Kidney (tissue), 14 donors: ENCODE data around the gene IQCM. TPM values are rescaled to one million over a fixed set of nuclear protein-coding genes. Genes with fewer than 3 reads are reported as not detected.

ENCODE experiments used
- DNase-seq, 5 donors: peaks; one replicate each; pipeline ENCODE4 v3.0.0-alpha.2; 2013 to 2020
- FAIRE-seq: peaks from 2 replicates; lab custom pipeline; 2012; peaks lifted over from hg19 to GRCh38; lab: Jason Lieb, UNC
- H3K27ac ChIP-seq, 2 donors: one replicate each; pipeline ENCODE4 v1.7.0; 2013; ENCODE audit warnings: low read depth in 2 of 2, low read length in 2 of 2, inconsistent platforms in 1 of 2
- H3K27me3 ChIP-seq: one replicate; pipeline ENCODE4 v1.7.1; 2013; ENCODE audit warnings: low read length, inconsistent platforms; ENCODE audit not compliant: control insufficient read depth, insufficient read depth
- H3K36me3 ChIP-seq, 3 donors: one replicate each; pipeline versions ENCODE4 v1.7.0 to v1.7.1; 2013; ENCODE audit warnings: low read length in 3 of 3, control low read depth in 1 of 3, inconsistent platforms in 1 of 3; ENCODE audit not compliant: insufficient read depth in 3 of 3, control insufficient read depth in 2 of 3
- H3K4me1 ChIP-seq, 3 donors: one replicate each; pipeline versions ENCODE4 v1.7.0 to v1.7.1; 2013; ENCODE audit warnings: low read length in 3 of 3, inconsistent platforms in 1 of 3, low read depth in 1 of 3; ENCODE audit not compliant: control insufficient read depth in 2 of 3, insufficient read depth in 2 of 3
- H3K4me3 ChIP-seq, 3 donors: one replicate each; pipeline versions ENCODE4 v1.7.0 to v1.8.1; 2013; ENCODE audit warnings: low read length in 3 of 3, control low read depth in 1 of 3, inconsistent platforms in 1 of 3
- H3K9ac ChIP-seq, 3 donors: one replicate each; pipeline versions ENCODE4 v1.7.0 to v1.7.1; 2013; ENCODE audit warnings: low read length in 3 of 3, control low read depth in 1 of 3, inconsistent platforms in 1 of 3
- H3K9me3 ChIP-seq, 3 donors: one replicate each; pipeline versions ENCODE4 v1.7.0 to v1.7.1; 2013; ENCODE audit warnings: low read length in 3 of 3, control low read depth in 1 of 3, inconsistent platforms in 1 of 3; ENCODE audit not compliant: control insufficient read depth in 2 of 3, insufficient read depth in 1 of 3
- intact Hi-C: fragments of 100-400 bp; cut with DNase I; formaldehyde crosslinking; loops from one replicate; pipeline ENCODE4 v1.11.1; 2022
- polyA plus RNA-seq: library from polyadenylated mRNA; stranded (reverse); fragments of 350-450 nt; fragmentation: Illumina TruSeq; extraction: RNeasy Lipid Tissue Mini Kit (QIAGEN cat#74804); gene quantifications from one replicate; pipeline ENCODE4 v1.2.3, GENCODE V29; 2014; ENCODE audit warnings: low read depth, low replicate concordance; ENCODE audit not compliant: insufficient read depth
- total RNA-seq: library from RNA; stranded (reverse); fragmentation: NEBNext Ultra II Directional; extraction: Animal tissue kit (Norgen Biotek cat#: 25700); gene quantifications from one replicate; pipeline ENCODE4 v1.2.1, GENCODE V29; 2021
- TF ChIP-seq, protein P1 (sequence below): IDR thresholded peaks from 3 replicates; pipeline ENCODE4 v1.5.1; 2012; ENCODE audit warnings: mild to moderate bottlenecking, moderate library complexity, borderline replicate concordance; ENCODE audit not compliant: insufficient read depth; ENCODE audit errors: extremely low read depth
- donor health status: control.
- donor health status: control.
- donor health status: control.
- donor health status: control.
- donor health status: control.
- donor health status: DM: yes; HTN: yes; CAD: no.
- donor health status: Normal renal cell carcinoma (clear cell type).

Gene IQCM
- total and polyA plus RNA-seq, 2 donors from 2014 or later: not detected

DNA sequence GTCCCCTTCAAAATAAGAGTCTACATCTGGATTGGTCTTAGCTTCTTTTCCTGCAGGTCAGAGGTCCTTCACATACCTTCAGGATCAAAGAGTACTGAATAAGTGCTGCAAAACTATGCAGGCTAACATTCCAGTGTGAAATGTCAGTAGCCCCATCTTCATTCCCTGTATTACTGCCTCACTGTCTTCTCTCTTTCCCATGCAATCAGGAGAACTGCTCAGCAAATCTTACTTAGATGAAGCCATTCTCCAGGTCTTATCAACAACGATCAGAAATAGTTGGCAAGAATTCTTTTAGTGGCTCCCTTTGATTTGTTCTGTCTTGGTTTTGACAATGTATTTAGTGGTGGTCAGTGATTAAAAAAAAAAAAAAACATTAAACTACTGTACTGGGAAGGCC is 26.0 kb upstream of the IQCM start:
- no peak for DNase-seq
- TF ChIP-seq, protein P1, sequence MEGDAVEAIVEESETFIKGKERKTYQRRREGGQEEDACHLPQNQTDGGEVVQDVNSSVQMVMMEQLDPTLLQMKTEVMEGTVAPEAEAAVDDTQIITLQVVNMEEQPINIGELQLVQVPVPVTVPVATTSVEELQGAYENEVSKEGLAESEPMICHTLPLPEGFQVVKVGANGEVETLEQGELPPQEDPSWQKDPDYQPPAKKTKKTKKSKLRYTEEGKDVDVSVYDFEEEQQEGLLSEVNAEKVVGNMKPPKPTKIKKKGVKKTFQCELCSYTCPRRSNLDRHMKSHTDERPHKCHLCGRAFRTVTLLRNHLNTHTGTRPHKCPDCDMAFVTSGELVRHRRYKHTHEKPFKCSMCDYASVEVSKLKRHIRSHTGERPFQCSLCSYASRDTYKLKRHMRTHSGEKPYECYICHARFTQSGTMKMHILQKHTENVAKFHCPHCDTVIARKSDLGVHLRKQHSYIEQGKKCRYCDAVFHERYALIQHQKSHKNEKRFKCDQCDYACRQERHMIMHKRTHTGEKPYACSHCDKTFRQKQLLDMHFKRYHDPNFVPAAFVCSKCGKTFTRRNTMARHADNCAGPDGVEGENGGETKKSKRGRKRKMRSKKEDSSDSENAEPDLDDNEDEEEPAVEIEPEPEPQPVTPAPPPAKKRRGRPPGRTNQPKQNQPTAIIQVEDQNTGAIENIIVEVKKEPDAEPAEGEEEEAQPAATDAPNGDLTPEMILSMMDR: no peak
- no peak for FAIRE-seq
- H3K4me1 ChIP-seq: no peaks in the 10 kb centered on the region
- H3K9me3 ChIP-seq: no peaks in the 10 kb centered on the region
- no peak overlapping the region for H3K4me3 ChIP-seq
- no peak overlapping the region for H3K27ac ChIP-seq
- no peak overlapping the region for H3K9ac ChIP-seq
- H3K27me3 ChIP-seq: no peaks in the 10 kb centered on the region
- intact Hi-C loops: no loop called here
- no peaks in the 10 kb centered on the region for H3K36me3 ChIP-seq

DNA sequence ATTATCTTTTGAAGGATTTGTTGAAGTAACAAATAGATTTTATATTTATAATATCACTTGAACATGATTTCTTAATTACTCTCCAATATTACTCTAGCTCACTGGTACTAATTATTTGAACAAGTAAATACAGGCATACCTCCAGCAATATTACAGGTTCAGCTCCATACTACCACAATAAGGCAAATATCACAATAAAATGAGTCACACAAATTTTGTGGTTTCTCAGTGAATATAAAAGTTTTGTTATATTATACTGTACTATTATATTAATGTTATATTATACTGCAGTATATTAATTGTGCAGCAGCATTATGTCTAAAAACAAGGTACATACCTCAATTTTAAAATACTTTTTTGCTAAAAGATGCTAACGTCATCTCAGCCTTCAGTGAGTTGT is 22.4 kb upstream of the IQCM start:
- intact Hi-C loops: no loop called here
- TF ChIP-seq, protein P1: no peak
- no peak for FAIRE-seq

DNA sequence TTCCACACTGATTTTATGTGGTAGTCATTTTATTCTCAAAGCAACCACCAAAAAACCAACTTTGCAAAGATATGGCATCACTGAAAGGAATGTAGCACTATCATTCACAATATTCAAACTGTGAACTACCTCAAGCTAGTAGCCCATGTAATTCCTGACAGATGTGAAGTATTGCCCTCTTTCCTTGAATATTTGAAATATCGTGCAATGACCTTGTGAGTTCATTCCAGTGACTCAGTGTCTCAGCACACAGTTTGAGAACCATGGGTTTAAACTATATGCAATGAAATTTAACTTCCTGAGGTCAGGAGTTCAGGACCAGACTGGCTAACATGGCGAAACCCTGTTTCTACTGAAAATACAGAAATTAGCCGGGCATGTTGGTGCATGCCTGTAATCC is 20.9 kb upstream of the IQCM start:
- H3K4me3 ChIP-seq: no peak overlapping the region
- intact Hi-C loops: no loop called here
- no peaks in the 10 kb centered on the region for H3K4me1 ChIP-seq
- no peak overlapping the region for H3K27ac ChIP-seq
- DNase-seq (no peak), FAIRE-seq (no peak)
- no peaks in the 10 kb centered on the region for H3K27me3 ChIP-seq
- TF ChIP-seq, protein P1: no peak
- H3K9me3 ChIP-seq: no peaks in the 10 kb centered on the region
- H3K36me3 ChIP-seq: no peaks in the 10 kb centered on the region
- H3K9ac ChIP-seq: no peak overlapping the region

More for the DNA sequence above, 22.4 kb upstream of the IQCM start:
- no peaks in the 10 kb centered on the region for H3K27me3 ChIP-seq
- no peak overlapping the region for H3K9ac ChIP-seq
- no peak overlapping the region for H3K27ac ChIP-seq
- DNase-seq: no peak
- no peaks in the 10 kb centered on the region for H3K9me3 ChIP-seq
- no peaks in the 10 kb centered on the region for H3K36me3 ChIP-seq
- no peak overlapping the region for H3K4me3 ChIP-seq
- H3K4me1 ChIP-seq: no peaks in the 10 kb centered on the region

DNA sequence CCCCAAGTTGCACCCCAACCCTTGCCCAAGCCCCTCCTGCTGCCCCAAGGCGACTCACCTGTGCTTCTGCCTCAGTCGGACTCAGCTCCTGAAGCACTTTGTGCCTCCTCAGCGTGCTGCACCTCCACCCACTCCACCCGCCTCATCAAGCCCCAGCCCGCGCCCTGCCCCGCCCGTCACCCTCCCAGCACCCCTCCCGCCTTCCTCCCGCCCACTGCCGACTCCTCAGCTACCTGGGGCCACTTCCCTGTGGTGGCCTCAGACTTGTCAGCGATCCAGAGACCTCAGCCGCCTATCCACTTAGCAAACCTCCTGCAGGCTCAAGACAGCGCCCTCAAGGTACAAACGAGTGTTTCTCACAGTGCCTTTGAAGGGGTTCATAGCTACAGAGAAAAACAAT is 19.6 kb upstream of the IQCM start:
- peak in 1 of 5 donors; percentile 44 for DNase-seq
- intact Hi-C loops: no loop called here

More for the DNA sequence above, 19.6 kb upstream of the IQCM start:
- H3K4me3 ChIP-seq: no peak overlapping the region
- H3K27me3 ChIP-seq: no peaks in the 10 kb centered on the region
- no peaks in the 10 kb centered on the region for H3K36me3 ChIP-seq
- H3K9ac ChIP-seq: no peak overlapping the region
- FAIRE-seq: no peak
- TF ChIP-seq, protein P1: no peak
- no peaks in the 10 kb centered on the region for H3K9me3 ChIP-seq
- H3K27ac ChIP-seq: no peak overlapping the region
- no peaks in the 10 kb centered on the region for H3K4me1 ChIP-seq
